Measurements from ENCODE around the gene SYT14.
A peak's percentile ranks its signal among the peaks of the same experiment; 100 is the strongest.

SYT14 gene

GRCh38 chr1:209996348-209996747, 58.3 kb downstream of the SYT14 start:
- TF ChIP-seq FOXM1 (IDR thresholded peaks at IDR 0.05; ENCODE audit: borderline replicate concordance, low read depth) = no peak
- no peak for TF ChIP-seq TAF1 (IDR thresholded peaks at IDR 0.05; ENCODE audit: low read depth)
- no peak for TF ChIP-seq EGR1 (IDR thresholded peaks at IDR 0.05)
- no peak for TF ChIP-seq CEBPB (IDR thresholded peaks at IDR 0.05)
- TF ChIP-seq ZBTB7A (IDR thresholded peaks at IDR 0.05; ENCODE audit: low read depth) = no peak
- no peak for TF ChIP-seq TCF12 (IDR thresholded peaks at IDR 0.05; ENCODE audit: low read depth)
- TF ChIP-seq NFIC (IDR thresholded peaks at IDR 0.05) = no peak
- TF ChIP-seq CREB1 (IDR thresholded peaks at IDR 0.05; ENCODE audit: low read depth) = no peak
- TF ChIP-seq RAD21 (IDR thresholded peaks at IDR 0.05; ENCODE audit: low read depth) = no peak
- TF ChIP-seq EP300 (IDR thresholded peaks at IDR 0.05; ENCODE audit: borderline replicate concordance) = no peak
- no peak for TF ChIP-seq TEAD4 (IDR thresholded peaks at IDR 0.05)
- no peak for TF ChIP-seq YY1 (IDR thresholded peaks at IDR 0.05; ENCODE audit: low read depth)
- TF ChIP-seq, protein P1, sequence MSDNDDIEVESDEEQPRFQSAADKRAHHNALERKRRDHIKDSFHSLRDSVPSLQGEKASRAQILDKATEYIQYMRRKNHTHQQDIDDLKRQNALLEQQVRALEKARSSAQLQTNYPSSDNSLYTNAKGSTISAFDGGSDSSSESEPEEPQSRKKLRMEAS (IDR thresholded peaks at IDR 0.05) = no peak
- no peak for TF ChIP-seq REST (IDR thresholded peaks at IDR 0.05; ENCODE audit: low read depth)
- no peak for TF ChIP-seq USF1 (IDR thresholded peaks at IDR 0.05)

DNA sequence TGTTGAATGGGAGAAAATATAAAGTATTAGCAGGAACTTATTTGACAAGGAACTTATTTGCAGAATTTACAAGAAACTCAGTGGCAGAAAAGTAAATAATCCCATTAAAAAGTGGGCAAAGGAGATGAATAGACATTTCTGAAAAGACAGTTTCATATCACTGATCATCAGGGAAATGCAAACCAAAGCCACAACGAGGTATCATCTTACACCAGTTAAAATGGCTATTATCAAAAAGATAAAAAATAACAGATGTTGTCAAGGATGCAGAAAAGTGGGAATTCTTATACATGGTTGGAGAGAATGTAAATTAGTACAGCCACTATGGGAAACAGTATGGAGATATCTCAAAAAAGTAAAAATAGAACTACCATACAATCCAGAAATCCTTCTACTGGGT, 61.0 kb downstream of the SYT14 start:
- TF ChIP-seq RAD21 (IDR thresholded peaks at IDR 0.05; ENCODE audit: low read depth) = no peak
- TF ChIP-seq NFIC (IDR thresholded peaks at IDR 0.05) = no peak
- TF ChIP-seq ZBTB7A (IDR thresholded peaks at IDR 0.05; ENCODE audit: low read depth) = no peak
- no peak for TF ChIP-seq TEAD4 (IDR thresholded peaks at IDR 0.05)
- TF ChIP-seq TAF1 (IDR thresholded peaks at IDR 0.05; ENCODE audit: low read depth) = no peak

GRCh38 chr1:210001751-210002150, 63.7 kb downstream of the SYT14 start:
- TF ChIP-seq ZBTB7A (IDR thresholded peaks at IDR 0.05; ENCODE audit: low read depth) (no peak), FOXM1 (IDR thresholded peaks at IDR 0.05; ENCODE audit: borderline replicate concordance, low read depth) (no peak), CEBPB (IDR thresholded peaks at IDR 0.05) (no peak), RAD21 (IDR thresholded peaks at IDR 0.05; ENCODE audit: low read depth) (no peak)

- no peak for TF ChIP-seq NFIC (IDR thresholded peaks at IDR 0.05)
- TF ChIP-seq CEBPB (IDR thresholded peaks at IDR 0.05) = no peak
- TF ChIP-seq REST (IDR thresholded peaks at IDR 0.05; ENCODE audit: low read depth) = no peak
- TF ChIP-seq TAF1 (IDR thresholded peaks at IDR 0.05; ENCODE audit: low read depth) = no peak
- TF ChIP-seq USF1 (IDR thresholded peaks at IDR 0.05) = no peak
- no peak for TF ChIP-seq ZBTB7A (IDR thresholded peaks at IDR 0.05; ENCODE audit: low read depth)
- TF ChIP-seq CREB1 (IDR thresholded peaks at IDR 0.05; ENCODE audit: low read depth) = no peak
- no peak for TF ChIP-seq RAD21 (IDR thresholded peaks at IDR 0.05; ENCODE audit: low read depth)
- no peak for TF ChIP-seq EP300 (IDR thresholded peaks at IDR 0.05; ENCODE audit: borderline replicate concordance)
- TF ChIP-seq FOXM1 (IDR thresholded peaks at IDR 0.05; ENCODE audit: borderline replicate concordance, low read depth) = no peak
- TF ChIP-seq TEAD4 (IDR thresholded peaks at IDR 0.05) = no peak
Measured at GRCh38 chr1:210003501-210003900, 65.5 kb downstream of the SYT14 start.

DNA sequence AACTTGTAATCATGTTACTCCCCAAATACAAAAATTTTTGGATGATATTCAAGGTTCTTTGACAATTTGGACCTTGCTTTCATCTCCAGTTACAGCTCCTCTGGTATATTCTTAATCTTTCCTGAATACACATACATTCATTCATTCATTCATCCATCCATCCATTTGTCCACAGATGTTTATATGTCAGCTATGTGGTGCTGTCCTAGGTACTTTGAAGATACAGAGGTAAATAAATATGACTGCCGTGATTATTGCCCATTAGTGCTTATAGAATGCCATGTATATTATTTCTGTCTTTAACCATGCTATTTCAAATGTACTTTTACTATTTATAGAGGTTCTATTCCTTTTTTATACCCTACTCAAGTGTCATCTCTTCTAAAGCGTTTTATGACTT, 72.1 kb downstream of the SYT14 start:
- no peak for TF ChIP-seq TAF1 (IDR thresholded peaks at IDR 0.05; ENCODE audit: low read depth)
- TF ChIP-seq REST (IDR thresholded peaks at IDR 0.05; ENCODE audit: low read depth) = peak; percentile 56; the same call in 1 of the 2 replicates

All from Ishikawa (cell line).